NCI-H524 (cell line): ENCODE data around the gene TMEM190.

ENCODE experiments used
- DNase-seq, 2 experiments: peaks; one replicate each; lab custom pipeline; 2025; lab: John Stamatoyannopoulos, UW

Gene TMEM190

DNA sequence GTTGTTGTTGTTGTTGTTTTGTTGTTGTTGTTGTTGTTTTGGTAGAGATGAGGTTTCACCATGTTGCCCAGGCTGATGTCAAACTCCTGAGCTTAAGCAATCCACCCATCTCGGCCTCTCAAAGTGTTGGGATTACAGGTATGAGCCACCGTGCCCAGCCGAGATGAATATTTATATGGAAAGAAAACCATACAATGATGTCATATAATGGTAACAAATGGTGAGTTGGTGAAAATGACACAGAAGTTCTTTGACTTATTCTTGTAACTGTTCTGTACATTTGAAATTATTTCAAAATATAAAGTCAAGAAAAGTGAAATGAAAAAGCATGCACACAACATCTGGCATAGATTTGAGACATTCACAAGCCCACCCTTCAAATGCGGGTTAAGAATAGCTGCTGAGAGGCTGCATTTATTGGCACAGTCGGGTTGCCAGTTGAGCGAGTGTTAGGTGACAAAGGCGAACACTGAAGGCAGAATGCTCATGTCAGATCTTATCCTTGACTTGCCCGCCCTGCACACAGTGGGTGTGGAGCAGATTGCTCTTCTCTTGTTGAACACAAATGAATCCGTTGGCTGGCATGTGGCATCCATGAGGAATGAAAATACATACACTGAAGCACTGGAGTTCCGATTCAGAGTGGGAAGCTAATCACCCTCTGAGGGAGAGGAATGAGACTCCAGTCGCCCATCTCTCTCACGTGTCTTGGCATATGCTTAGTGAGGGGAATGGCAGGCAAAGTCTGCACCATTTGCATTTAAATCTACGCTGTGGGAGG lies 46.8 kb downstream of the TMEM190 start:
- DNase-seq, result peak in 1 of 2 experiments; percentile 12

DNA sequence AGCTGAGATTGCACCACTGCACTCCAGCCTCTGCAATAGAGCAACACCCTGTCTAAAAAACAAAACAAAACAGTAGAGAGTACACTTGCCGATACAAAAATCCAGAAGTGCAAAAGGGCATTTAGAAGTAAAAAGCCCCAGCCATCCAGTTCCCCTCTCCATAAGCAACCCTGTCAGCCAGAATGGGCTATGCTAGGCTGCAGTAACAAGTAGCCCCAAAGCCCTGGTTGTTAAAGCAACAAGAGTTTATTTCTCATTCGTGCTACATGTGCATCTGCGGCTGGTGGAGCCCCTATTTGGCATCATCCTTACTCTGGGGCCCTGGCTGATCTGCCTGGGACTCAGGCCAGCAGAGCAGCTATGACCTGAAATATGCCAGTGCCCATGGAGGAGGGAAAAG lies 47.9 kb downstream of the TMEM190 start:
- no peak for DNase-seq

DNA sequence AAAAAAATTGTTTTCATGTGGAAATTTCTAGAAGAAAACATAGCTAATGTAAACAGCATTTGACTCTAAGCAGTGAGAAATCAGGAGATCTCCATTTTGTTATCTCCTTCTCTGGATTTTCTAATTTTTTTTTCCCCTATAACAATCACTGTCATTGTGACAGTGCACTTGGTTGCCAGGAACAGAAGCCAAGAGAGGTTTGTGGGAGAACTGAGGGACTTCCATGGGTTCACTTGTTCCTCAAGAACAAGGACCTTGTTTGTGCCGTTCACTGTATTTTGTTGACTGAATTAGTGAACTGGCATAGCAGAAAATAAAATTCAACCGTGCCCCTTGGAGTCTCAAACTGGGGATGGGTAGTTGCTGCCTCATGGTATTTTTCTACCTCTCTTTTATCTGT lies 49.4 kb downstream of the TMEM190 start:
- DNase-seq, result no peak
